CD8-positive, alpha-beta memory T cell (primary cell): ENCODE measurements around the gene CDC25C. TPM values are rescaled to one million over a fixed set of nuclear protein-coding genes. Genes with fewer than 3 reads are reported as not detected.
A peak's percentile ranks its signal among the peaks of the same experiment; 100 is the strongest.

Source experiments
- CTCF ChIA-PET: fragments of 350-600 bp; sonication (Branson Sonifier 250); formaldehyde crosslinking; loops from one replicate; lab custom pipeline; 2021; ENCODE audit warnings: antibody characterized with exemption; lab: Charles Lee
- POLR2A ChIA-PET: fragments of 350-600 bp; sonication (Branson Sonifier 250); formaldehyde crosslinking; loops from one replicate; lab custom pipeline; 2021; ENCODE audit warnings: antibody characterized with exemption; lab: Charles Lee
- DNase-seq, 5 donors: peaks; one replicate each; pipeline versions ENCODE4 v3.0.0 to v3.0.0-alpha.2; 2020 to 2022; ENCODE audit warnings: mixed read lengths in 1 of 5
- H3K27ac ChIP-seq: one replicate; pipeline ENCODE4 v1.7.0; 2013; ENCODE audit warnings: low read depth, mild to moderate bottlenecking, low read length, moderate library complexity
- H3K27me3 ChIP-seq: 2 replicates; pipeline ENCODE4 v1.7.0; 2013; ENCODE audit warnings: low read length, mild to moderate bottlenecking; ENCODE audit not compliant: insufficient read depth, poor library complexity, severe bottlenecking
- H3K36me3 ChIP-seq: 2 replicates; pipeline ENCODE4 v1.7.0; 2013; ENCODE audit warnings: mild to moderate bottlenecking, low read length, moderate library complexity; ENCODE audit not compliant: insufficient read depth
- H3K4me1 ChIP-seq: 2 replicates; pipeline ENCODE4 v1.7.0; 2013; ENCODE audit warnings: mild to moderate bottlenecking, low read length, moderate library complexity; ENCODE audit not compliant: insufficient read depth
- H3K4me3 ChIP-seq: 2 replicates; pipeline ENCODE4 v1.7.0; 2013; ENCODE audit warnings: mild to moderate bottlenecking, low read length
- H3K9me3 ChIP-seq: 2 replicates; pipeline ENCODE4 v1.7.0; 2013; ENCODE audit warnings: mild to moderate bottlenecking, low read length
- H3K27ac Mint-ChIP-seq, 8 donors: one replicate each; pipeline ENCODE4 v1.8.0; 2020 to 2021; ENCODE audit warnings: mixed read lengths in 8 of 8, mild to moderate bottlenecking in 6 of 8, inconsistent platforms in 3 of 8, moderate library complexity in 3 of 8
- H3K27me3 Mint-ChIP-seq, 2 donors: one replicate each; pipeline ENCODE4 v1.8.0; 2020 to 2021; ENCODE audit warnings: mixed read lengths in 2 of 2, mild to moderate bottlenecking in 1 of 2, moderate library complexity in 1 of 2
- H3K36me3 Mint-ChIP-seq, 3 donors: one replicate each; pipeline ENCODE4 v1.8.0; 2020 to 2021; ENCODE audit warnings: mixed read lengths in 3 of 3, inconsistent platforms in 1 of 3, mild to moderate bottlenecking in 1 of 3
- H3K4me1 Mint-ChIP-seq, 3 donors: one replicate each; pipeline ENCODE4 v1.8.0; 2020 to 2021; ENCODE audit warnings: mixed read lengths in 3 of 3, inconsistent platforms in 1 of 3, mild to moderate bottlenecking in 1 of 3
- H3K4me3 Mint-ChIP-seq, 7 donors: one replicate each; pipeline ENCODE4 v1.8.0; 2020 to 2021; ENCODE audit warnings: mixed read lengths in 7 of 7, mild to moderate bottlenecking in 6 of 7, moderate library complexity in 4 of 7, inconsistent platforms in 2 of 7
- H3K9me3 Mint-ChIP-seq, 5 donors: one replicate each; pipeline ENCODE4 v1.8.0; 2020 to 2022; ENCODE audit warnings: mixed read lengths in 5 of 5, mild to moderate bottlenecking in 3 of 5, moderate library complexity in 2 of 5, inconsistent platforms in 1 of 5
- polyA plus RNA-seq: library from polyadenylated mRNA; unstranded; fragments of 300-500 nt; fragmentation: Illumina TruSeq; gene quantifications from one replicate; pipeline ENCODE4 v1.2.3, GENCODE V29; 2021
- total RNA-seq, 2 experiments: library from RNA; stranded (reverse); gene quantifications; one replicate each; pipeline ENCODE4 v1.2.3, GENCODE V29; 2021

Gene CDC25C
- total and polyA plus RNA-seq, 3 experiments from 2014 or later = 4.3 to 5.3 TPM; not detected in 1

- peaks cover 5% of the 10 kb centered on the region for H3K9me3 ChIP-seq
- H3K36me3 ChIP-seq = no peaks in the 10 kb centered on the region
- H3K4me3 ChIP-seq = peak overlapping the region; percentile 84
- H3K4me1 ChIP-seq = peaks cover 25% of the 10 kb centered on the region
- Mint-ChIP-seq H3K27ac (peak overlapping the region; percentile 91 to 99 (median 96)), H3K4me1 (peaks cover 48 to 56% (median 52%) of the 10 kb centered on the region in 3 donors), H3K36me3 (peaks cover 0 to 20% (median 0%) of the 10 kb centered on the region in 3 donors), H3K27me3 (peaks cover 0 to 12% of the 10 kb centered on the region in 2 donors), H3K9me3 (peaks cover 0 to 8% (median 0%) of the 10 kb centered on the region in 5 donors), H3K4me3 (peak overlapping the region; percentile 90 to 100 (median 96))
- ChIA-PET POLR2A (interaction anchor here (0.8 to 7.3 kb wide), 12 partner anchors 14 to 941 kb away, joined by 3 to 120 read pairs (median 6); partner anchors contain the start of genes BRD8, CDC23, CDC25C and EGR1), CTCF (interaction anchor here (0.7 to 9.9 kb wide), 36 partner anchors 9 to 465 kb away, joined by 3 to 266 read pairs (median 4); partner anchors contain the start of genes BRD8, CDC23, CDC25C and ETF1)
- peak; percentile 73 to 87 (median 76) for DNase-seq
- peak overlapping the region; percentile 88 for H3K27ac ChIP-seq
- no peaks in the 10 kb centered on the region for H3K27me3 ChIP-seq
Observed at GRCh38 chr5:138352722-138353559, 21.3 kb upstream of the CDC25C start.

DNA sequence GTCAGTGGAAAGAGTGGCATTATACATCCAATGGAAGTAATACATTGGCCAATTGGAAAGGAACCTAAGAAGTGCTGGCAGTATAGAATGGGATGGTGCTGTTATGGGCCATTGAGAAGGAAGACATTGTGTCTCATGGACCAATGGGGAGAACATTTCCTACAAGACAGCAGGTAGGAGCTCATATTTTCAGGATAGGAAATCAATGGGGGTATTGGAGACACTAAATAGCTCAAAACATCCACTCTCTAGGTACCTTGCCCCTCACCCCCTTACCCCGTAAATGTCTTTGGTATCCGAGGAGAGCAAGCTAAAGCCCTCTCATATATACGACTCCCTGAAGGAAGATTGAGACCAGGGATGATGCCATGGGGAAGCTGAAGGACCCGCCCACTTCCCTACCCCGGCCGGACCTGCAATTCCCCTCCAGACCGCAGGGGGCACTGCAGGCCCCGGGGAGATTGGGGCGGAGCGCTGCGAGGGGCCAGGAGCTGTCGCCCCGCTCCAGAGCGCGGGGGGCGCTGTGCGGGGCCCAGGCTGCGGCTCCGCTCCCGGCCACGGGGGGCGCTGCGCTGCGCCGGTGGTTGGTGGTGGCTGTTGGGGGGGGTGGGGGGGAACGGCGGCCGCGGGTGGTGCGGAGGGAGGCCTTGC lies 20.6 kb upstream of the CDC25C start, which contains the start of gene KDM3B:
KDM3B (plus strand) TSS at position 615 of the 651 bp plus-strand sequence. CDS start 111 bp downstream, outside the sequence.
- ChIA-PET CTCF (interaction anchor here (0.5 to 9.9 kb wide), 41 partner anchors 10 to 455 kb away, joined by 3 to 266 read pairs (median 4); partner anchors contain the start of genes CDC23, CDC25C, EGR1 and ETF1), POLR2A (interaction anchor here (0.6 to 7.3 kb wide), 10 partner anchors 13 to 942 kb away, joined by 3 to 120 read pairs (median 5); partner anchors contain the start of genes BRD8, CDC23, CDC25C and EGR1)
- H3K9me3 Mint-ChIP-seq = peaks cover 0 to 8% (median 0%) of the 10 kb centered on the region in 5 donors
- H3K9me3 ChIP-seq = peaks cover 5% of the 10 kb centered on the region
- peaks cover 0 to 28% (median 3%) of the 10 kb centered on the region in 3 donors for H3K36me3 Mint-ChIP-seq
- H3K4me1 ChIP-seq = peaks cover 25% of the 10 kb centered on the region
- H3K27ac Mint-ChIP-seq = peak within 1 kb of the TSS; percentile 91 to 99 (median 96)
- peaks cover 48 to 56% (median 52%) of the 10 kb centered on the region in 3 donors for H3K4me1 Mint-ChIP-seq
- peaks cover 3% of the 10 kb centered on the region for H3K36me3 ChIP-seq
- H3K27me3 ChIP-seq = no peaks in the 10 kb centered on the region
- H3K4me3 Mint-ChIP-seq = peak within 1 kb of the TSS; percentile 90 to 100 (median 96)
- peak; percentile 84 to 96 (median 93) for DNase-seq
- H3K27me3 Mint-ChIP-seq = peaks cover 0 to 12% of the 10 kb centered on the region in 2 donors
- peak within 1 kb of the TSS; percentile 88 for H3K27ac ChIP-seq
- peak within 1 kb of the TSS; percentile 84 for H3K4me3 ChIP-seq

- POLR2A ChIA-PET = interaction anchor here (1.3 to 7.3 kb wide), 5 partner anchors 13 to 173 kb away, joined by 4 to 120 read pairs (median 12); partner anchors contain the start of genes BRD8, CDC23, EGR1 and FAM53C
Observed at GRCh38 chr5:138351517-138351916, 19.9 kb upstream of the CDC25C start.

DNA sequence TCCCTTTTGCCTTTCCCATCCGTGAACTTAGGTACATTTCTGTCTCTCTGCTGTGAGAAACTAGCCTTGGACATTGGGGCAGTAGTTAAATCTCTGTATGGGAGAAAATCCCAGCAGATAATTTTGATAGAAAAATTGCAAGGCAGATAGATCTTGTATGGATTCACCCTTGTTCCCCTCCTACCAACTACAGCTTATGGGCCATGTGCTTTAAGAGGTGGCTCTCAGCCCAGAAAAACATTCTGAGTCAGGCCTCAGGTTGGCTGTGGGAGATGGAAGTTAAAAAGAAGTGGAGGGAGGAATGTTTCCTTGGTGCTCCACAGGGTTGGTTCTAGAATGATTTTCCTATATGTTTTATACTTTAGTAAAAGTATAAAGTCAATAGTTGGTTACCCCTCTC lies 19.5 kb upstream of the CDC25C start:
- H3K27me3 Mint-ChIP-seq = peaks cover 0 to 12% of the 10 kb centered on the region in 2 donors
- no peak overlapping the region for H3K4me3 ChIP-seq
- H3K9me3 Mint-ChIP-seq = peaks cover 0 to 8% (median 0%) of the 10 kb centered on the region in 5 donors
- H3K36me3 Mint-ChIP-seq = peaks cover under 1 to 36% (median 6%) of the 10 kb centered on the region in 3 donors
- H3K4me1 ChIP-seq = peaks cover 22% of the 10 kb centered on the region
- no peaks in the 10 kb centered on the region for H3K27me3 ChIP-seq
- peaks cover 5% of the 10 kb centered on the region for H3K9me3 ChIP-seq
- DNase-seq = no peak
- H3K4me1 Mint-ChIP-seq = peaks cover 42 to 48% (median 43%) of the 10 kb centered on the region in 3 donors
- ChIA-PET CTCF (interaction anchor here (1.3 to 9.9 kb wide), 5 partner anchors 14 to 174 kb away, joined by 3 to 266 read pairs (median 4); partner anchors contain the start of genes CDC25C and FAM53C), POLR2A (interaction anchor here (1.3 to 7.3 kb wide), 2 partner anchors 12 to 20 kb away, joined by 4 to 120 read pairs; partner anchors contain the start of gene FAM53C)
- peaks cover 6% of the 10 kb centered on the region for H3K36me3 ChIP-seq
- no peak overlapping the region for H3K27ac ChIP-seq
- peak overlapping the region in 4 of 8 donors; percentile 4 to 90 (median 56) for H3K27ac Mint-ChIP-seq
- peak overlapping the region in 4 of 7 donors; percentile 5 to 94 (median 54) for H3K4me3 Mint-ChIP-seq

More at GRCh38 chr5:138351517-138351916, 19.9 kb upstream of the CDC25C start:
- Mint-ChIP-seq H3K27ac (peak overlapping the region in 6 of 8 donors; percentile 77 to 93 (median 88)), H3K36me3 (peaks cover 0 to 34% (median 6%) of the 10 kb centered on the region in 3 donors), H3K9me3 (peaks cover 0 to 8% (median 0%) of the 10 kb centered on the region in 5 donors), H3K4me1 (peaks cover 46 to 52% (median 48%) of the 10 kb centered on the region in 3 donors), H3K4me3 (peak overlapping the region; percentile 75 to 94 (median 84)), H3K27me3 (peaks cover 0 to 12% of the 10 kb centered on the region in 2 donors)
- CTCF ChIA-PET = interaction anchor here (0.5 to 9.9 kb wide), 27 partner anchors 14 to 454 kb away, joined by 3 to 266 read pairs (median 4); partner anchors contain the start of genes CDC23, CDC25C, EGR1 and ETF1
- H3K9me3 ChIP-seq = peaks cover 5% of the 10 kb centered on the region
- H3K4me3 ChIP-seq = no peak overlapping the region
- no peak overlapping the region for H3K27ac ChIP-seq
- DNase-seq = no peak
- H3K4me1 ChIP-seq = peaks cover 25% of the 10 kb centered on the region
- no peaks in the 10 kb centered on the region for H3K27me3 ChIP-seq
- H3K36me3 ChIP-seq = peaks cover 5% of the 10 kb centered on the region

GRCh38 chr5:138350563-138350890 lies 18.9 kb upstream of the CDC25C start:
- Mint-ChIP-seq H3K9me3 (peaks cover 0 to 8% (median 0%) of the 10 kb centered on the region in 5 donors), H3K27me3 (peaks cover 0 to 12% of the 10 kb centered on the region in 2 donors), H3K36me3 (peaks cover 5 to 41% (median 7%) of the 10 kb centered on the region in 3 donors), H3K4me3 (peak overlapping the region in 5 of 7 donors; percentile 4 to 89 (median 12)), H3K4me1 (peaks cover 38 to 43% (median 38%) of the 10 kb centered on the region in 3 donors), H3K27ac (peak overlapping the region in 6 of 8 donors; percentile 4 to 90 (median 60))
- Histone ChIP-seq H3K4me3 (no peak overlapping the region), H3K27ac (no peak overlapping the region), H3K9me3 (peaks cover 5% of the 10 kb centered on the region), H3K27me3 (no peaks in the 10 kb centered on the region), H3K36me3 (peaks cover 11% of the 10 kb centered on the region), H3K4me1 (peaks cover 17% of the 10 kb centered on the region)
- DNase-seq = no peak
- CTCF ChIA-PET = interaction anchor here (9.9 kb wide), 1 partner anchor 13 kb away, joined by 266 read pairs; the partner anchor contains the start of genes CDC25C and FAM53C
- POLR2A ChIA-PET = interaction anchor here (7.3 kb wide), 1 partner anchor 12 kb away, joined by 120 read pairs; the partner anchor contains the start of gene FAM53C

DNA sequence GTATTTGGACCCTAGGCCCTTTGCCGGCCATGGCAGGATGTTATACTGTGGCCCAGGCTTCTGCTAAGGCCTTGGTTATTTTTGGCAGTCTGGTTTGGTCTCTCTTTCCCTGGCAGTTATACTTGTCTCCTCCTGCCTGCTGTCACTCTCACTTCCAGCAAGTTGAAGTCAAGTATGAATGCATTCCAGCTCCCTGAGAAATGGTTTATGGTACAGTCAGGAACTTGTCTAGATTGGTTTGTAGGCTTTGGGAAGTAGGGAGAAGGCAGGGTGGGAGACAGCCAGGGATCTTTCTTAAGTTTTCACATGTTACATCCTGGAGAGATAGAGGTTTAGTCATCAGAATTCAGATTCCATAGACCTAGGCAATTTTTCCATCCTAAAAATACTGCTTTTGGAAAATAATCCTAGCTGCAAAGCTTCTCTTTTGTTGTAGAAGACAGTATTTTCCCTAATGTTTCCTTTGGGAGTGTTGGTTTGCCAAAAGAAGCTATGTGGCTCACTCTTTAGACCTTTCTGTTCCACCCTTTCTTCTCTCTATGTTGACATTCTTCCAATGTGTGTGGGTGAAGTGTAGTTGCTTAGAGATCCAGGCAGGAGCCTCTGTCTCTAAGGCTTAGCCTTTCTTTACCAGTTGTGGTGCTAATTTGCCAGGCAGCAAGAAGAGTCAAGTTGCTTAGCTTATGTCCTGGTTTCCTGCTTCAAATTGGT lies 18.4 kb upstream of the CDC25C start:
- H3K4me1 ChIP-seq = peaks cover 11% of the 10 kb centered on the region
- peaks cover 15% of the 10 kb centered on the region for H3K36me3 ChIP-seq
- POLR2A ChIA-PET = interaction anchor here (7.3 kb wide), 1 partner anchor 11 kb away, joined by 120 read pairs; the partner anchor contains the start of gene FAM53C
- CTCF ChIA-PET = interaction anchor here (9.9 kb wide), 1 partner anchor 13 kb away, joined by 266 read pairs; the partner anchor contains the start of genes CDC25C and FAM53C
- H3K4me3 Mint-ChIP-seq = peak overlapping the region in 2 of 7 donors; percentile 45 to 89
- DNase-seq = no peak
- no peak overlapping the region for H3K4me3 ChIP-seq
- peaks cover 5% of the 10 kb centered on the region for H3K9me3 ChIP-seq
- H3K9me3 Mint-ChIP-seq = peaks cover 0 to 8% (median 0%) of the 10 kb centered on the region in 5 donors
- peaks cover 33 to 38% (median 33%) of the 10 kb centered on the region in 3 donors for H3K4me1 Mint-ChIP-seq
- H3K27ac Mint-ChIP-seq = peak overlapping the region in 6 of 8 donors; percentile 4 to 90 (median 60)
- H3K36me3 Mint-ChIP-seq = peaks cover 5 to 46% (median 7%) of the 10 kb centered on the region in 3 donors
- no peak overlapping the region for H3K27ac ChIP-seq
- H3K27me3 Mint-ChIP-seq = peaks cover 0 to 13% of the 10 kb centered on the region in 2 donors
- H3K27me3 ChIP-seq = no peaks in the 10 kb centered on the region
